H9 (cell line): ENCODE data around the gene NYAP2. TPM values are rescaled to one million over a fixed set of nuclear protein-coding genes. Genes with fewer than 3 reads are reported as not detected.

Experiments used
- DNase-seq: peaks from one replicate; pipeline ENCODE4 v3.0.0-alpha.2; 2017
- H2AFZ ChIP-seq: one replicate; pipeline ENCODE4 v1.6.1; 2013; ENCODE audit warnings: mild to moderate bottlenecking, low read length, control low read depth, moderate library complexity
- H2AK5ac ChIP-seq: 2 replicates; pipeline ENCODE4 v1.6.1; 2013; ENCODE audit warnings: low read length, control low read depth, mixed read lengths; ENCODE audit not compliant: insufficient read length
- H2BK120ac ChIP-seq: one replicate; pipeline ENCODE4 v1.6.1; 2013; ENCODE audit warnings: low read depth, mild to moderate bottlenecking, low read length, control low read depth, inconsistent platforms; ENCODE audit not compliant: poor library complexity, severe bottlenecking
- H2BK12ac ChIP-seq: 2 replicates; pipeline ENCODE4 v1.6.1; 2013; ENCODE audit warnings: low read length, control low read depth, mixed read lengths, low read depth; ENCODE audit not compliant: insufficient read length
- H2BK15ac ChIP-seq: 2 replicates; pipeline ENCODE4 v1.6.1; 2013; ENCODE audit warnings: low read depth, low read length, control low read depth
- H2BK20ac ChIP-seq: one replicate; pipeline ENCODE4 v1.6.1; 2013; ENCODE audit warnings: low read depth, mild to moderate bottlenecking, low read length, control low read depth, inconsistent platforms; ENCODE audit not compliant: poor library complexity, severe bottlenecking
- H2BK5ac ChIP-seq: 2 replicates; pipeline ENCODE4 v1.6.1; 2013; ENCODE audit warnings: low read length, control low read depth, mixed read lengths; ENCODE audit not compliant: insufficient read length
- H3K14ac ChIP-seq: 2 replicates; pipeline ENCODE4 v1.6.1; 2013; ENCODE audit warnings: low read length, control low read depth; ENCODE audit not compliant: insufficient read depth
- H3K18ac ChIP-seq: 2 replicates; pipeline ENCODE4 v1.6.1; 2013; ENCODE audit warnings: low read depth, mild to moderate bottlenecking, mixed read lengths, low read length, control low read depth; ENCODE audit not compliant: insufficient read length
- H3K23ac ChIP-seq: 2 replicates; pipeline ENCODE4 v1.6.1; 2013; ENCODE audit warnings: low read length, control low read depth, mixed read lengths, low read depth; ENCODE audit not compliant: insufficient read length
- H3K23me2 ChIP-seq: 2 replicates; pipeline ENCODE4 v1.6.1; 2013; ENCODE audit warnings: low read depth, mild to moderate bottlenecking, mixed read lengths, low read length, control low read depth; ENCODE audit not compliant: insufficient read length, poor library complexity, severe bottlenecking
- H3K27ac ChIP-seq: 2 replicates; pipeline ENCODE4 v1.5.1; 2013; ENCODE audit warnings: low read length, control low read depth, mixed read lengths, low read depth; ENCODE audit not compliant: insufficient read length
- H3K27me3 ChIP-seq: 2 replicates; pipeline ENCODE4 v1.6.1; 2013; ENCODE audit warnings: low read length, control low read depth, inconsistent platforms; ENCODE audit not compliant: insufficient read depth
- H3K4ac ChIP-seq: 2 replicates; pipeline ENCODE4 v1.6.1; 2013; ENCODE audit warnings: low read depth, mild to moderate bottlenecking, control low read depth, inconsistent platforms, low read length, moderate library complexity
- H3K4me1 ChIP-seq: 2 replicates; pipeline ENCODE4 v1.6.1; 2013; ENCODE audit warnings: low read length, control low read depth, inconsistent platforms; ENCODE audit not compliant: insufficient read depth
- H3K4me2 ChIP-seq: 2 replicates; pipeline ENCODE4 v1.6.1; 2013; ENCODE audit warnings: low read length, control low read depth, mixed read lengths; ENCODE audit not compliant: insufficient read length, insufficient read depth
- H3K56ac ChIP-seq: 2 replicates; pipeline ENCODE4 v1.6.1; 2013; ENCODE audit warnings: low read depth, mild to moderate bottlenecking, mixed read lengths, low read length, control low read depth; ENCODE audit not compliant: insufficient read length
- H3K79me1 ChIP-seq: 2 replicates; pipeline ENCODE4 v1.6.1; 2013; ENCODE audit warnings: low read depth, mild to moderate bottlenecking, moderate library complexity, low read length, control low read depth, inconsistent platforms; ENCODE audit not compliant: insufficient read depth, poor library complexity, severe bottlenecking
- H3K79me2 ChIP-seq: 2 replicates; pipeline ENCODE4 v1.6.1; 2013; ENCODE audit warnings: low read length, control low read depth, inconsistent platforms; ENCODE audit not compliant: insufficient read depth
- H3K9ac ChIP-seq: 2 replicates; pipeline ENCODE4 v1.6.1; 2013; ENCODE audit warnings: low read length, control low read depth, mixed read lengths; ENCODE audit not compliant: insufficient read length; ENCODE audit errors: extremely low read depth
- H3K9me3 ChIP-seq: one replicate; pipeline ENCODE4 v1.6.1; 2013; ENCODE audit warnings: low read depth, low read length, inconsistent platforms; ENCODE audit not compliant: control insufficient read depth
- H3T11ph ChIP-seq: one replicate; pipeline ENCODE4 v1.6.1; 2013; ENCODE audit warnings: mild to moderate bottlenecking, low read length, control low read depth, inconsistent platforms
- H4K20me1 ChIP-seq: one replicate; pipeline ENCODE4 v1.6.1; 2013; ENCODE audit not compliant: control insufficient read depth, insufficient read length, insufficient read depth
- H4K5ac ChIP-seq: 2 replicates; pipeline ENCODE4 v1.6.1; 2013; ENCODE audit warnings: low read depth, mild to moderate bottlenecking, mixed read lengths, low read length, control low read depth; ENCODE audit not compliant: insufficient read length
- H4K8ac ChIP-seq: replicated peaks from 2 replicates; pipeline ENCODE4 v1.6.1; 2013; ENCODE audit warnings: low read length, control low read depth, mixed read lengths, low read depth; ENCODE audit not compliant: insufficient read length
- H4K91ac ChIP-seq: 2 replicates; pipeline ENCODE4 v1.6.1; 2013; ENCODE audit warnings: low read depth, mild to moderate bottlenecking, moderate library complexity, mixed read lengths, low read length, control low read depth; ENCODE audit not compliant: insufficient read length
- H3K27ac Mint-ChIP-seq, 3 experiments: 2 replicates in 2 of 3; 3 replicates in 1 of 3; pipeline ENCODE4 v1.8.0; 2020 to 2021; ENCODE audit warnings: mixed read lengths in 3 of 3, mild to moderate bottlenecking in 1 of 3, moderate library complexity in 1 of 3
- H3K27me3 Mint-ChIP-seq: 2 replicates; pipeline ENCODE4 v1.8.0; 2021; ENCODE audit warnings: low read depth, mild to moderate bottlenecking, moderate library complexity, mixed read lengths
- H3K36me3 Mint-ChIP-seq, 3 experiments: 2 replicates in 2 of 3; 3 replicates in 1 of 3; pipeline ENCODE4 v1.8.0; 2020 to 2021; ENCODE audit warnings: low read depth in 3 of 3, mixed read lengths in 3 of 3; ENCODE audit not compliant: insufficient read depth in 1 of 3
- H3K4me1 Mint-ChIP-seq, 2 experiments: 2 replicates each; pipeline ENCODE4 v1.8.0; 2020; ENCODE audit warnings: mixed read lengths in 2 of 2
- H3K4me3 Mint-ChIP-seq, 2 experiments: 2 replicates in 1 of 2; 3 replicates in 1 of 2; pipeline ENCODE4 v1.8.0; 2020 to 2021; ENCODE audit warnings: mild to moderate bottlenecking in 2 of 2, mixed read lengths in 2 of 2, moderate library complexity in 1 of 2
- H3K9me3 Mint-ChIP-seq, 2 experiments: 2 replicates in 1 of 2; 3 replicates in 1 of 2; pipeline ENCODE4 v1.8.0; 2020; ENCODE audit warnings: mild to moderate bottlenecking in 2 of 2, mixed read lengths in 2 of 2, moderate library complexity in 1 of 2
- WGBS: extraction: QIAGEN DNeasy Blood & Tissue Kit; methylation state at CpG from one replicate; pipeline ENCODE4 v1.1.7; 2013; ENCODE audit warnings: missing lambda C conversion rate, low lambda C conversion rate, mixed read lengths; ENCODE audit not compliant: insufficient read length; ENCODE audit errors: extremely low coverage; 5-methylcytosine and 5-hydroxymethylcytosine counted together
- total RNA-seq: library from RNA; stranded (reverse); gene quantifications from 2 replicates; pipeline ENCODE4 v1.2.1, GENCODE V29; 2021
- TF ChIP-seq, protein P1 (sequence below): fragments of 200-600 bp; sonication (generic); conservative IDR thresholded peaks from 3 replicates; pipeline ENCODE4 v1.8.0; 2021; ENCODE audit warnings: antibody characterized with exemption, mild to moderate bottlenecking

Gene NYAP2
- total RNA-seq, 1 experiment from 2014 or later = not detected

DNA sequence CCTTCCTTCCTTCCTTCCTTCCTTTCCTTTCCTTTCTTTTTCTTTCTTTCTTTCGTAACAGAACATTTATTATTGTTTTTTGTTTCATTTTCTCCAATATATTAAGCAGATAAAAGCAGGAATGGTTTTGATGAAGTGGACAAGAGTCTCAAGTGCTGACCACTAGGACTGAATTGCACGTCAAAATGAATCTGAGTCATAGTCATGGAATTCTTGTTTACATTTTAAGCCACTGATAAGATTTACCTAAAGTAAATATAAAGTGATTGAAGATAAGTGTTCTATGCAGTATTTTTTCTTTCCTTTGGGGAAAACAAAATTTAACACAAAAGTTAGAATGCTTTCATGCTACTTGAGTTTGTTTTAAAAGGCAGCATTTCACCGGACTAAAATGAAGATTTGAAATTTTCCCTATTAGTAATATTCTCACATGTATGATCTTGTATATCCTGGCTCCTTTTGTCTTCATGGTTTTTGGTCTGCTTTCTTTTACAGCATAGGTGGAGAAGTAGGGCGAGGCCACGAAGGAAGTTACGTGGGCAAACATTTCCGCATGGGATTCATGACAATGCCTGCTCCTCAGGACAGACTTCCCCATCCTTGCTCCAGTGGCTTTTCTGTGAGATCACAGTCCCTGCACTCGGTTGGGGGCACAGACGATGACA, 113.5 kb downstream of the NYAP2 start:
- Histone ChIP-seq H2BK20ac (no peak overlapping the region), H3K14ac (no peak overlapping the region), H3K56ac (no peak overlapping the region), H3K27ac (no peak overlapping the region), H3K18ac (no peak overlapping the region), H2AK5ac (no peak overlapping the region), H2BK15ac (no peak overlapping the region), H3K4me1 (peaks cover 2% of the 10 kb centered on the region; the same call in 1 of the 2 replicates), H3K9me3 (no peaks in the 10 kb centered on the region), H3K4me2 (no peak overlapping the region), H4K91ac (no peak overlapping the region), H3K23me2 (no peaks in the 10 kb centered on the region), H3T11ph (no peak overlapping the region), H2BK120ac (no peak overlapping the region), H2BK5ac (no peak overlapping the region), H2BK12ac (no peak overlapping the region), H4K8ac (no peak overlapping the region), H4K5ac (no peak overlapping the region), H3K23ac (no peak overlapping the region), H3K79me1 (no peaks in the 10 kb centered on the region), H3K79me2 (no peaks in the 10 kb centered on the region), H3K27me3 (no peaks in the 10 kb centered on the region), H3K4ac (no peak overlapping the region), H4K20me1 (no peaks in the 10 kb centered on the region), H2AFZ (peak overlapping the region; percentile 9), H3K9ac (no peak overlapping the region)
- H3K27ac Mint-ChIP-seq = peak overlapping the region in 1 of 3 experiments; percentile 21; a peak in 1 of 7 replicates
- no peak overlapping the region for H3K4me3 Mint-ChIP-seq
- no peaks in the 10 kb centered on the region for H3K36me3 Mint-ChIP-seq
- no peak for DNase-seq
- H3K9me3 Mint-ChIP-seq = no peaks in the 10 kb centered on the region
- H3K27me3 Mint-ChIP-seq = no peaks in the 10 kb centered on the region
- no CpG with 5 or more reads among the region's 9 CpGs for WGBS
- TF ChIP-seq, protein P1, sequence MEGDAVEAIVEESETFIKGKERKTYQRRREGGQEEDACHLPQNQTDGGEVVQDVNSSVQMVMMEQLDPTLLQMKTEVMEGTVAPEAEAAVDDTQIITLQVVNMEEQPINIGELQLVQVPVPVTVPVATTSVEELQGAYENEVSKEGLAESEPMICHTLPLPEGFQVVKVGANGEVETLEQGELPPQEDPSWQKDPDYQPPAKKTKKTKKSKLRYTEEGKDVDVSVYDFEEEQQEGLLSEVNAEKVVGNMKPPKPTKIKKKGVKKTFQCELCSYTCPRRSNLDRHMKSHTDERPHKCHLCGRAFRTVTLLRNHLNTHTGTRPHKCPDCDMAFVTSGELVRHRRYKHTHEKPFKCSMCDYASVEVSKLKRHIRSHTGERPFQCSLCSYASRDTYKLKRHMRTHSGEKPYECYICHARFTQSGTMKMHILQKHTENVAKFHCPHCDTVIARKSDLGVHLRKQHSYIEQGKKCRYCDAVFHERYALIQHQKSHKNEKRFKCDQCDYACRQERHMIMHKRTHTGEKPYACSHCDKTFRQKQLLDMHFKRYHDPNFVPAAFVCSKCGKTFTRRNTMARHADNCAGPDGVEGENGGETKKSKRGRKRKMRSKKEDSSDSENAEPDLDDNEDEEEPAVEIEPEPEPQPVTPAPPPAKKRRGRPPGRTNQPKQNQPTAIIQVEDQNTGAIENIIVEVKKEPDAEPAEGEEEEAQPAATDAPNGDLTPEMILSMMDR = no peak
- peaks cover 0 to 4% of the 10 kb centered on the region in 2 experiments; a peak in 2 of 4 replicates for H3K4me1 Mint-ChIP-seq
